Measurements from ENCODE around the gene CIT. TPM values are rescaled to one million over a fixed set of nuclear protein-coding genes. Genes with fewer than 3 reads are reported as not detected.

CIT gene
- total RNA-seq, 4 donors from 2014 or later = 5.1 to 14.0 (median 8.5) TPM

DNA sequence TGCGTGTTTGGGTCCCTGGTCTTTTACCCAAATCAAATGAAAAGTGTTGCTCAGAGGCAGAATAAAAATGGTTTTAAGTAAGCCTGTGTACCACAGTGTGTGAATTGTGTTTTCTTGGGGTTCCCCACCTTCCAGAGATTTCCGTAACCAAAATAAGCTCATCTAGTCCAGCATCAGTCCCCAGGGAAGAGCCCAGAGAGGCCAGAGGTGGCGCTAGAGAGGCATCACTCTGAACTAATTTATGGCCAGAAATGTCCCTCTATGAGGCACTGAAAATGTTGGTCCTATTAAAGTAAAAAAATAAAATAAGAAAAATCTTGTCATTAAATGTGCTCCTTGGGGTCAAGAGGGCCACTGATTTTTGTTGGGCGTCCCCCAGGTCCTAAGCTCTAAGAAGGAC is 234.1 kb downstream of the CIT start:
- intact Hi-C loops (cut with DNase I; ENCODE audit: low total_unique reads) = no loop called here
- no peak for TF ChIP-seq POLR2A (IDR thresholded peaks at IDR 0.05)
- TF ChIP-seq, protein P1, sequence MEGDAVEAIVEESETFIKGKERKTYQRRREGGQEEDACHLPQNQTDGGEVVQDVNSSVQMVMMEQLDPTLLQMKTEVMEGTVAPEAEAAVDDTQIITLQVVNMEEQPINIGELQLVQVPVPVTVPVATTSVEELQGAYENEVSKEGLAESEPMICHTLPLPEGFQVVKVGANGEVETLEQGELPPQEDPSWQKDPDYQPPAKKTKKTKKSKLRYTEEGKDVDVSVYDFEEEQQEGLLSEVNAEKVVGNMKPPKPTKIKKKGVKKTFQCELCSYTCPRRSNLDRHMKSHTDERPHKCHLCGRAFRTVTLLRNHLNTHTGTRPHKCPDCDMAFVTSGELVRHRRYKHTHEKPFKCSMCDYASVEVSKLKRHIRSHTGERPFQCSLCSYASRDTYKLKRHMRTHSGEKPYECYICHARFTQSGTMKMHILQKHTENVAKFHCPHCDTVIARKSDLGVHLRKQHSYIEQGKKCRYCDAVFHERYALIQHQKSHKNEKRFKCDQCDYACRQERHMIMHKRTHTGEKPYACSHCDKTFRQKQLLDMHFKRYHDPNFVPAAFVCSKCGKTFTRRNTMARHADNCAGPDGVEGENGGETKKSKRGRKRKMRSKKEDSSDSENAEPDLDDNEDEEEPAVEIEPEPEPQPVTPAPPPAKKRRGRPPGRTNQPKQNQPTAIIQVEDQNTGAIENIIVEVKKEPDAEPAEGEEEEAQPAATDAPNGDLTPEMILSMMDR (IDR thresholded peaks at IDR 0.05) = no peak
- no peak overlapping the region for H3K4me3 ChIP-seq (ENCODE audit: low read depth, poor library complexity, severe bottlenecking)
- DNase-seq (ENCODE audit: low spot score in 2 of 2) = no peak
- 64 to 69% methylated on average over 4 of the region's 4 CpGs for WGBS, 2 donors

MicroRNAs within 50 kb of the gene (microRNA counts, 767-probe panel; counts per million panel counts)
- 0 to 358 counts per million in 2 donors for microRNA hsa-miR-1178

Small RNA genes lying within 50 kb of the gene (microRNA-seq; reads per million reads assigned to microRNA genes)
- 0 reads per million in 2 donors for gene MIR1178 (ENCODE audit: borderline number of aligned reads in 1 of 2, borderline replicate concordance in 2 of 2)

Other genes starting within 250 kb of the CIT start
- 10 to 100 TPM; 12.6 to 24.0 (median 15.2) TPM for gene PRKAB1, start 209.2 kb downstream of the CIT start, total RNA-seq
- gene BICDL1, start 111.9 kb upstream of the CIT start, total RNA-seq = 100 to 1,000 TPM in 3 of 4 donors, 10 to 100 TPM in 1; 98.2 to 190 (median 131) TPM
- gene RAB35, start 239.4 kb upstream of the CIT start, total RNA-seq = 10 to 100 TPM; 31.5 to 39.5 (median 33.8) TPM

All from lower leg skin (tissue), 4 donors.